ENCODE measurements around the gene GATAD2B. TPM values are rescaled to one million over a fixed set of nuclear protein-coding genes. Genes with fewer than 3 reads are reported as not detected.

The GATAD2B gene
- polyA plus RNA-seq, 1 donor from 2014 or later: 12.8 TPM

DNA sequence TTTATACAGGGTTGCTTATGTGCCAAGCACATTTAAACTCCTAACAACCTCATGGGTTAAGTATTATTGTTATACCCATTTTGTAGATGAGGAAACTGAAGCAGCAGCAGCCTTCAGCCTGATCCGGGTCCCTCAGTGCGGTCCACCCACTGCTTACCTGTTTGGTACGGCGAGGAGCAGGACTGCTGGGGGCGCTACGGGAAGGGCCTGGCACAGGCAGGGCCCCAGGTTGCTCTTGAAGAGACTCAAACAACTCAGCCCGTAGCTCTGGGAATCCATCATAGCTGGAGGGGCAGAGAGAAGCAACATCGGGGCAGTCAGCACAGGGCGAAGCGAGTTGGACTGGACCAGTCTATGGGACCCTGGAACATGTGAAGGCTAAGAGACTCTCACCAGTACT lies 14.6 kb upstream of the GATAD2B start:
- Histone ChIP-seq H3K27me3 (ENCODE audit: insufficient read depth, low read depth, low read length) (no peaks in the 10 kb centered on the region), H3K9me3 (ENCODE audit: low read length) (no peaks in the 10 kb centered on the region), H3K27ac (ENCODE audit: low read length) (no peak overlapping the region), H3K4me2 (ENCODE audit: low read length) (no peak overlapping the region), H3K4me3 (ENCODE audit: low read length) (no peak overlapping the region), H3K79me2 (replicated peaks; ENCODE audit: insufficient read depth, low read length) (no peaks in the 10 kb centered on the region), H2AFZ (ENCODE audit: low read depth, low read length) (no peak overlapping the region), H3K9me2 (ENCODE audit: insufficient read depth, low read length) (no peaks in the 10 kb centered on the region), H4K20me1 (ENCODE audit: insufficient read depth) (no peaks in the 10 kb centered on the region), H3F3A (ENCODE audit: insufficient read depth, low read length, poor library complexity, severe bottlenecking) (no peaks in the 10 kb centered on the region), H3K9ac (ENCODE audit: low read length) (no peak overlapping the region), H3K36me3 (ENCODE audit: insufficient read depth, low read length) (no peaks in the 10 kb centered on the region)
- no peak for TF ChIP-seq EP300 (conservative IDR thresholded peaks at IDR 0.05; ENCODE audit: poor library complexity, severe bottlenecking)
- TF ChIP-seq, protein P1, sequence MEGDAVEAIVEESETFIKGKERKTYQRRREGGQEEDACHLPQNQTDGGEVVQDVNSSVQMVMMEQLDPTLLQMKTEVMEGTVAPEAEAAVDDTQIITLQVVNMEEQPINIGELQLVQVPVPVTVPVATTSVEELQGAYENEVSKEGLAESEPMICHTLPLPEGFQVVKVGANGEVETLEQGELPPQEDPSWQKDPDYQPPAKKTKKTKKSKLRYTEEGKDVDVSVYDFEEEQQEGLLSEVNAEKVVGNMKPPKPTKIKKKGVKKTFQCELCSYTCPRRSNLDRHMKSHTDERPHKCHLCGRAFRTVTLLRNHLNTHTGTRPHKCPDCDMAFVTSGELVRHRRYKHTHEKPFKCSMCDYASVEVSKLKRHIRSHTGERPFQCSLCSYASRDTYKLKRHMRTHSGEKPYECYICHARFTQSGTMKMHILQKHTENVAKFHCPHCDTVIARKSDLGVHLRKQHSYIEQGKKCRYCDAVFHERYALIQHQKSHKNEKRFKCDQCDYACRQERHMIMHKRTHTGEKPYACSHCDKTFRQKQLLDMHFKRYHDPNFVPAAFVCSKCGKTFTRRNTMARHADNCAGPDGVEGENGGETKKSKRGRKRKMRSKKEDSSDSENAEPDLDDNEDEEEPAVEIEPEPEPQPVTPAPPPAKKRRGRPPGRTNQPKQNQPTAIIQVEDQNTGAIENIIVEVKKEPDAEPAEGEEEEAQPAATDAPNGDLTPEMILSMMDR (IDR thresholded peaks at IDR 0.05; ENCODE audit: poor library complexity, severe bottlenecking): no peak
- TF ChIP-seq, protein P2, sequence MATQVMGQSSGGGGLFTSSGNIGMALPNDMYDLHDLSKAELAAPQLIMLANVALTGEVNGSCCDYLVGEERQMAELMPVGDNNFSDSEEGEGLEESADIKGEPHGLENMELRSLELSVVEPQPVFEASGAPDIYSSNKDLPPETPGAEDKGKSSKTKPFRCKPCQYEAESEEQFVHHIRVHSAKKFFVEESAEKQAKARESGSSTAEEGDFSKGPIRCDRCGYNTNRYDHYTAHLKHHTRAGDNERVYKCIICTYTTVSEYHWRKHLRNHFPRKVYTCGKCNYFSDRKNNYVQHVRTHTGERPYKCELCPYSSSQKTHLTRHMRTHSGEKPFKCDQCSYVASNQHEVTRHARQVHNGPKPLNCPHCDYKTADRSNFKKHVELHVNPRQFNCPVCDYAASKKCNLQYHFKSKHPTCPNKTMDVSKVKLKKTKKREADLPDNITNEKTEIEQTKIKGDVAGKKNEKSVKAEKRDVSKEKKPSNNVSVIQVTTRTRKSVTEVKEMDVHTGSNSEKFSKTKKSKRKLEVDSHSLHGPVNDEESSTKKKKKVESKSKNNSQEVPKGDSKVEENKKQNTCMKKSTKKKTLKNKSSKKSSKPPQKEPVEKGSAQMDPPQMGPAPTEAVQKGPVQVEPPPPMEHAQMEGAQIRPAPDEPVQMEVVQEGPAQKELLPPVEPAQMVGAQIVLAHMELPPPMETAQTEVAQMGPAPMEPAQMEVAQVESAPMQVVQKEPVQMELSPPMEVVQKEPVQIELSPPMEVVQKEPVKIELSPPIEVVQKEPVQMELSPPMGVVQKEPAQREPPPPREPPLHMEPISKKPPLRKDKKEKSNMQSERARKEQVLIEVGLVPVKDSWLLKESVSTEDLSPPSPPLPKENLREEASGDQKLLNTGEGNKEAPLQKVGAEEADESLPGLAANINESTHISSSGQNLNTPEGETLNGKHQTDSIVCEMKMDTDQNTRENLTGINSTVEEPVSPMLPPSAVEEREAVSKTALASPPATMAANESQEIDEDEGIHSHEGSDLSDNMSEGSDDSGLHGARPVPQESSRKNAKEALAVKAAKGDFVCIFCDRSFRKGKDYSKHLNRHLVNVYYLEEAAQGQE (IDR thresholded peaks at IDR 0.05; ENCODE audit: borderline replicate concordance): no peak
- TF ChIP-seq TAF1 (IDR thresholded peaks at IDR 0.05; ENCODE audit: low read depth): no peak
- TF ChIP-seq SMC3 (conservative IDR thresholded peaks at IDR 0.05; ENCODE audit: poor library complexity): no peak
- TF ChIP-seq EZH2 (IDR thresholded peaks at IDR 0.05; ENCODE audit: borderline replicate concordance, insufficient read depth, low read length, poor library complexity, severe bottlenecking): no peak
- TF ChIP-seq RAD21 (conservative IDR thresholded peaks at IDR 0.05): no peak
- TF ChIP-seq POLR2AphosphoS5 (IDR thresholded peaks at IDR 0.05): no peak
- TF ChIP-seq MXI1 (conservative IDR thresholded peaks at IDR 0.05; ENCODE audit: poor library complexity, severe bottlenecking): no peak

DNA sequence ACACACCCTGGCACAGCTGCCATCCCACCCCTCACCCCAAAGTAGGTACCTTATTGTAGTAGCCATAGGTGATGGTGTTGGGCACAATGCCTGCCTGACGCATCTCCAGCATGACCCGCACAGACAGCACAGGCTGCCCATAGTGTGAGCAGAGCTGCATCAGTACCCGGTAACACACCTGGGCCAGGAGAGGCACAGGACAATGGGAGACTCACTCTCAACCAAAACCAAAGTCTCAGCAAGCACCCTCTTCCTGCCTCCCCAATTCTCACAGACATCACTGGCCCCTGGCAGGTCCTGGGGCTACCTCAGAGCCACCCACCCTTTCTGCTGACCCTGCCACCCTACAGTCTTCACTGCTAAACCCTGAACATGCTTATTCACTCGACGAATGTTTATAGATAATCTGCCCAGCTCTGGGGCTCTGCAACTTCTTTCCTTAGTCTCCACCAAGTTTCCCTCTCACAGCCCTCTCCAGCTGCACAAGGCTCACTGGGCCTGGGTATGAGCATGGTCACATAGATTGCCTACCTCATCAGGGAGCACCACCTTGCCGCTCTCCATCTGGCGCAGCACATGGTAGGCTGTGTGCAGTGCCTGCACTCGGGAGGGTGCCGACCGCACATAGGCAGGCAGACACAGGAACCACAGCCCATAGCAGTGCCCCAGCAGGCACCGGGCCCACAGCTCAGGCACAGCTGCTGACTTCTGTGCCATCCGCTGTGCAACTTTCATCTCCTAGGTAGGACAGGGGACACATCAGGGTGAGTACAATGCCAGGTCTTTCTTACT lies 13.4 kb upstream of the GATAD2B start:
- H3K27ac ChIP-seq (ENCODE audit: low read length): no peak overlapping the region

More for the DNA sequence above, 13.4 kb upstream of the GATAD2B start:
- TF ChIP-seq, protein P2 (IDR thresholded peaks at IDR 0.05; ENCODE audit: borderline replicate concordance): no peak
- TF ChIP-seq TAF1 (IDR thresholded peaks at IDR 0.05; ENCODE audit: low read depth) (no peak), SMC3 (conservative IDR thresholded peaks at IDR 0.05; ENCODE audit: poor library complexity) (no peak), RAD21 (conservative IDR thresholded peaks at IDR 0.05) (no peak), MXI1 (conservative IDR thresholded peaks at IDR 0.05; ENCODE audit: poor library complexity, severe bottlenecking) (no peak)
- Histone ChIP-seq H3K9me2 (ENCODE audit: insufficient read depth, low read length) (no peaks in the 10 kb centered on the region), H4K20me1 (ENCODE audit: insufficient read depth) (no peaks in the 10 kb centered on the region), H3F3A (ENCODE audit: insufficient read depth, low read length, poor library complexity, severe bottlenecking) (no peaks in the 10 kb centered on the region), H2AFZ (ENCODE audit: low read depth, low read length) (no peak overlapping the region), H3K9ac (ENCODE audit: low read length) (no peak overlapping the region), H3K9me3 (ENCODE audit: low read length) (no peaks in the 10 kb centered on the region), H3K27me3 (ENCODE audit: insufficient read depth, low read depth, low read length) (no peaks in the 10 kb centered on the region), H3K36me3 (ENCODE audit: insufficient read depth, low read length) (no peaks in the 10 kb centered on the region), H3K4me3 (ENCODE audit: low read length) (no peak overlapping the region), H3K4me2 (ENCODE audit: low read length) (no peak overlapping the region), H3K79me2 (replicated peaks; ENCODE audit: insufficient read depth, low read length) (no peaks in the 10 kb centered on the region)
